ENCODE data around the gene INTS1.

Gene INTS1

DNA sequence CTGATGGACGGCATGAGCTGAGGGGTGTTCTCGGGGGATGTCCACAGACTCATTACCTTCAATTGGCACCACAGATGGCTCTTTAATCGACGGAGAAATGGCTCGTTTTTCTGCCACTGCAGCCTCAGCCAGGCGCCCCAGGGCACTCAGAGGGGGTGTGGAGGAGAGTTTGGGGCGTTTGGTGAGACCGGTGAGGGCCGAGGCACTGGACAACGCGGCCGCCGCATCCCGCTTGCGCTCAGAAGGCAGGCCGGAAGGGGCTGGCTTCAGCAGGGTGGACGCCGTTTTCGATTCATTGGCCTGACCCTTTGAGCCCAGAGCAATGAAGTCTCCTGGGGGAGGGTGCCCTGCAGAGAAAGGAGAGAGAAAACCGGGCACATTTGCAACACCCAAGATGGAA lies 1.3 kb downstream of the INTS1 start:
- DNase-seq, result no peak

DNA sequence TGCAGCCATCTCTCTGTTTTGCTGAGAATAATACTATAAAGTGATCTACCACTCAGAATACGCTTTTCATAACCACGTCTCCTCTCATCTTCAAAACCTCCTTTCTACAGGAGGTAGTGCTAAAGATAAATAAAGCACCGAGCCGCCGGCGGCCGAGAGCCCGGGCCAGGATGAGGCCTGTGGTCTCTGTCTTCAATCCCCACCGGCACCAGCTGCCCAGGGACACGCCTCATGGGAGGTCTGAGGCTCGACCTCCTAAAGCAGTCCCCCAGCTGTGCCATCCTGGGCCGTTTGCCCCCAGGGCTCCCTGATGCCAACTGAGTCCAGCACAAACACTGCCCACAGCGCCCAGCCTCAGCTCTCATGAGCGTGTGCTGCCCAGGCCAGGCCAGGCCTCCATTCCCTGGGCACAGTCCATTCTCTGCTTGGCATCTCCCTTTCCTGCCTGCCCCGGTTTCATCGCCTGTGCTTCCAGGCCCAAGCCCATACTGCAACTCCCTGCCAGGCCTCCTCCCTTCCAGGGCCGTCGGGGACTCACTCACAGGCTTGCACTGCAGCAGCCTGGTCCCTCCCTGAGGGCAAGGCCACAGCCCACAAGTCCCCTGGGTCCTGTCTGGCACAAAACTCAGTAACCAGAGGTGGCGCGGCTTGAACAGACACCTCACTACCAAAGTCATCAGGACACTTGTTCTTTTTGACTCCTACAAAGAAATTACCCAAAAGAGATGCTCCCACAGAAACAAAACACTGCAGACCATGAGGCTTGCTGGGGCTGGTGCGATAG lies 2.5 kb downstream of the INTS1 start:
- no peak for DNase-seq

DNA sequence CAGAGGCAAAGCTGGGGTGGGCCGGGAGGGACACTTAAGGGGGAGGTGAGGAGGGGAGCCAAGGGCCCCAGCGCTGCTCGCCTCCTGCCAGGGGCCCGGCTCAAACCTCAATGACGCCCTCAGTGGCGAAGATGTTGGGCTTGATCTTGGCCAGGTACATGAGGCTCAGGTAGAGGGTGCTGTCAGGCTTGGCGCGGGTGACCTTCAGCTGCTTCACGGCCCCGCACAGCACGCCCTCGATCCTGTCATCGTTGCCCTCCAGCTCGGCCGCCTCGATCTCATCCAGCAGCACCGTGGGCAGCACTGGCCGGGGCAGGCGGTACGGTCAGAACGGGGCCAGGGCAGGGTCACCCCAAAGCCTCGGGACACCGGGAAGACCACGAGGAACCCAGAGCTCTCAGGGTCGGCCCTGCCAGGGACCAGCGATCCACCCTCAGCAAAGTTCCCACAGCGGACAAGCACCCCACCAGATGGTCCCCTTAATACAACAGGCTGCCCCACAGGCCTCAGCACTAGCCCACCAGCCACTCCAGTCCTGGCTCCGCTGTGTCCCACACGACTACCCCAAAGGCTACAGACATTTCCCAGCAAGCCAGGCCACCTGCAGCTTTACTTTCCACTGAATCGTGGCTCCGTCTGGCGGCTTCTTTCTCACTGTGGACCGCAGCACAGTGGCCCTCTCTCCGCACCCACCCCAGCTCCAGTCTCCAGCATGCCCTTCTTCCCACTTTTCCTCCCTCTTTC lies 4.0 kb downstream of the INTS1 start:
- DNase-seq, result no peak

DNA sequence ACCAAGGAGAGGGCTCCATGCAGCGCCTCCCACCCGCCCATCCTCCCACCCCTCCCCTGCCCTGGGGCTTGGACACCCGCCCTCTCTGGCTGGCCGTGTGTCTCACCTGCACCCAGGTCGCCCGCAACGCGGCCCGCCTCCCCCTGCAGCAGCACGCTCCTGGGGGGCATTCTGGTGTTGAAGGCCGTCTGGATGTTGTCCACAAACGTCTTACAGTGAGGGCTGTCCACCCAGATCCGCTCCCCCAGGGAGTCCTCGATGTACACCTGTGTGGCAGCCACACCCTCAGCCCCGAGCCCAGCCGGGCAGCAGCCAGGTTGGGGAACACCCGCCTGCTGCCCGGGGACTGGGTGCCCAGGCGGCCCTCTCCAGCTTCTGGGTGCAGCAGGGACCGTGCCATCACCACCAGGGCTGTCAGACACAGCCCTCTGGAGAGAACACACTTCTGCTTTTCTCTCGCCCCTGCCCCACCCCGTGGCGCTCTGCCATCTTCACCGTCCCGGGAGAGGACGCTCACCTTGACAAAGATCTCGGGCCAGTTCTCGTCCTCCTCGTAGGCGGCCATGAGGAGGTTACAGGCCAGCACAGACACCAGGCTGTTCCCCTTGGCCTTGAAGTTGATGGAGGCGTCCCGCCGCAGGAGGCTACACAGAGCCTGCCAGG lies 4.7 kb downstream of the INTS1 start:
- no peak for DNase-seq

DNA sequence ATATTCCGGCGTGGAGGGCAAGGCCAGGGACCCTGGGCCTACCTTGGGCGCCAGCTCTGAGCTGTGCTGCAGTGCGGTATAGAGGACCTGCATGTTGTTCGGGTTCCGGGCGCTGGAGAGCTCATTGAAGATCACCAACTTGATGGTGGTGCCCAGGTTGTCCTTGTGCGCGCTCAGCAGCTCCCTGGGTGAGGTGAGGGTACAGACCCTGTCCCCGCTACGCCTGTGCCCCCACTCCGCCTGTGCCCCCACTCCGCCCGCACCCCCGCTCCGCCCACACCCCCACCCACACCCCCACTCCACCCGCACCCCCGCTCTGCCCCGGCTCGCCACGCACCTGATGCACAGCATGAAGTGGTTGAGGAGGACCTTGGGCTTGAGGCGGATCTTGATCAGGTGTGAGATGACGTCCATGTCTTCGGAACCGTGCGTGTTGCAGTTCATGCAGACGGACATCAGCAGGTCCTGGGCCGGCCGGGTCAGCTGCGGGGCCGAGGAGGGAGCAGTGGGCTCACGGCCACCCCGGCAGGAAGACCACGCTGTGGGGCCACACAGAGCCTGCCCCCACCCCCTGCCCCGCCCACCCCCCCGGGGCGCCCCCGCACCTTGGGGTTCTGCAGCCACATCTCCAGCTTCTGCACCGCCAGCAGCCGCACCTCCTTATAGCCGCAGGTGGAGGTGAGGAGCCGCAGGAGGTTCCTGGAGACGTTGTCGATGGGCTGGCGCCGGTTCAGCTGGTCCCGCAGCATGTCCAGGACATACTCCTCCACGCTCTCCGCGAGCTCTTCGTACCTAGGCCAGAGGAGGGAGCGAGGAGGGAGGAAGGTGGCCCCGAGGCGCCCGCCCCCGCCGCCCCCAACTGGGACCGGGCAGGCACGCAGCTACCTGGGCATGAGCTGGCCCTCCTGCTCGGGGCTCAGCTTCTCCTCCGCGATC lies 5.6 kb downstream of the INTS1 start:
- no peak for DNase-seq

DNA sequence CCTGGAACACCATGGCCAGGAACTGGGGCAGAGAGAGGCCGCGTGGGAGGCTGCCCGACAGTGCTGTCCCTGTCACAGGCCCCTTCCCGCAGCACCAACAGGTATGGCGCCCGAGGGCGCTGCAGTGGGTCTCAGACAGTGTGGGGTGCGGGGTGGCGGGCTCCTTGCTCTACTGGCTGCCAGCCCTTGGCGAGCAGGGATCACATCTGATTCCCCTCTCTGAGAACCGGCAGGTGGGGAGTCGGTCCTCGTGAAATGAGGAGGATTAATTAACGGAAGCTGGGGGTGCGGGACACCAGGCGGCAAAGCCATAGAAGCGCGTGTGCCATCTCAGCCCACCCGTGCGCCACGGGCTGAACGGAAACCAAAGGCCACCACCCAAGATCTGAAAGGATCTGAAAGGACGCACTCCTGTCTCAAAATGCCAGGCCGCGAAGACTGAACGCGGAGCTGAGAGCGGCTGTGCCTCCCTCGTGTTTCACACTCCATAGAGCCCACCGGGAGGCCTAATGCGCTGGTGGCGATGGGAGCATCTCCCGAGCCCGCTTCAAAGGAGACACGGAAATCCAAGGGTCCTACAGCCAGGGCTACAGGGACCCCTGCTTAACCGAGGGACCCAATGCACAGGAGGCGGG lies 6.8 kb downstream of the INTS1 start:
- no peak for DNase-seq

DNA sequence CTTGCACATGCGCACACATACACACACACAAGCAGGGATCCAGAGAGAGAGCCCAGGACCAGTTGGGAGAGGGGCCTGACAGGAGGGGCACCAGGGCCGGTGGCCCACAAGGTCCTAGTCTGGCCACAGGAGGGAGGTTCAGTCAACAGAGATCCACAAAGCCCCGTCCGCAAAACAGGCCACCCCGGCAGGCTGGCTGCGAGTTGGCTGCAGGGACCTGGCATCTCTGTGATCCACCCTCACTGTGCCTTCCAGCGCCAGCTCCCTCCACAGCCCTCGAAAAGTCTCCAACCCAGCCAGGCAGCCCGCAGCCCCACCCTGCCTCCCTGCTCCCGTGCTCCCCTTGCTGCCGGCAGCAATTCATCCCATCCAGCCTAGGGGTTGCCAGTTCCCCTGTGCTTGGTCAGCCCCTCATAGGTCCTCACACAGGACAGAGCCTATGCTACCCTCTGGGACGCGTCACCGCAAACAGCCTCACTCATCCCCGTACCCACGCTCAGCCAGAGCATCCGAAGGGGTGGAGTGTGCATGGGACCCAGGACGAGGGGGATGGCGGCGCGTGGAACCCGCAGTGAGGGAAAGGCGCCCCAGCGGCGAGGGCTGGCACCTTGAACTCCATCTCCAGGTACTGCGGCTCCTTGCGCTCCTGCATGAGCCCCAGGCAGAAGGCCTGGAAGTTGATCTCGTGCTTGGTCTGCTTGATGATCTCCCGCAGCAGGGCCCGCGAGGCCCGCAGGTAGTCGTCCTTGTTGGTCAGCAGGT lies 7.5 kb downstream of the INTS1 start:
- DNase-seq, result no peak

DNA sequence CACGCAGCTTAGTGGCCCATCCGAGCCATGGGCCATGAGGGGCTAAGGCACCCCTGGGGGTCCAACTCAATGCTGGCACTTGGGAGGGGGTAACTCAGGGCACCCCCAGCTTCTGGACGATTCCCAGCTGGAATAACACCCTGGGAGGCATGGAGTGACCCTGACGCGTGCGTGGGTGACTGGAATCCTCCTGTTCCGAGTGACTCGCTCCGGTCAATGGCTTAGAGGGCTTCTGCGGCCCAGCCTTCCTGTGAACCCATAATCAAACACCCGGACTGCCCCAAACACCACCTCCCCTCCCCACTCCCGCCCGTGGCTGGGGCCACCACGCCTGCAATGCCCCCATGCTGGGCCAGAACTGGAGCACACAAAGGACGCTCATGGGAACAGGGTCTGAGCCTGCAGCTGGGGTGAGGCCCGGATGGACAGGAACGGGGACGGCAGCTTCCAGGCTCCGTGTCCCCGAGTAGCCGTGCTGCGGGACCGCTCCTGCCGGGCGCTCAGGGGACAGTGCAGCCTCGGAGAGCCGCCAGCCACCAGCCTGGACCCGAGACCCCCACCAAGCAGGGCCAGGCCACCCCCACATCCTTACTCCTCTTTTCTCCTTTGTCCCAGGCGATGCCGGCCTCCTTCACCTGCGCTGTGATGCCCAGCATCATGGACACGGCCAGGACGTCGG lies 8.5 kb downstream of the INTS1 start:
- DNase-seq, result no peak

DNA sequence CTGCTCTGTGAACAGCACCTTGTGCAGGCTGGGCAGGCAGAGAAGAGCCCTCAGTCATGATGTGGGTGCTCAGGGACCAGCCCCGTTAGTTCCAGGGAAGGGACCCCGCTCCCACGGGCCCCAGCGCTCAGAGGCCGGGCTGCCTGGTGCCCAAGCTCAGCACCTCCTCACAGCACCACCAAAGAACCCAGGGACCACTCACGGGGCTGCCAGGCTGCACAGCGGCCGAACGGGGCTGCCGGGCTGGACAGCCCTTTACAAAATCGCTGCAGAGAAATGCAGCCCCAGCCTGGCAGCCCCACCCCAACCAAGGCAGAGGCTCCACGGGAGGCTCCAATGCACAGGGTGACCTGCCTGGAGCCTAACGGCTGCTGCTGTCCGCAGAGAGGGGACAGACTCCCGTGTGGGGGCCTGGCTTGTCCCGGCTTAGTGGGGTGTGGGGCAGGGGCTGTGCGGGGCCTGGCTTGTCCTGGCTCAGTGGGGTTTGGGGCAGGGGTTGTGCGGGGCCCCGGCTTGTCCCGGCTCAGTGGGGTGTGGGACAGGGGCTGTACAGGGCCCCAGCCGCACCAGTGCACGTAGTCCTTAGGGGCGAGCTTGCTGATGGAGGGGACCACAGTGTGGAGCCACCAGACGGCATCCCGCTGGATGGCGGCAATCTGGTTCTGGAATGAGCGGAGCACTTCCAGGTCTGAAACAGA lies 9.2 kb downstream of the INTS1 start:
- no peak for DNase-seq

DNA sequence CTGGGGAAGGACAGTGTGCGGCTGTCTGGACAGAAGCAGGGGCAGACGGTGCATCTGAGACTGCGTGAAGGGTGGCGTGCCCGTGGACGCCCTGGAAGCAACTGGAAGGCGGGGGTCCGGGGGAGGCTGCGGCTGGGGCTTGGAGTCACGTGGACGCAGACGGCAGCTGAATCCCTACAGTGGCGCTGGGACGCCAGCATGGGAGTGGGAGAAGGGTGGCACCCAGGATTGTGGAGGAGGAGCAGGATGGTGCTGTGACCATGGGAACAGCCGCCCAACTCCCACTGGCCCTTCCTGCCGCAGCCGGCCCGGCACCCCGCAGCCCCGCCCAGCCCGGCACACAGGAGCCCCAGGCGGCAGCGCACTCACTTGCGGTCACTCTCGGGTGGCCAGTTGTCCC lies 9.7 kb downstream of the INTS1 start:
- no peak for DNase-seq

DNA sequence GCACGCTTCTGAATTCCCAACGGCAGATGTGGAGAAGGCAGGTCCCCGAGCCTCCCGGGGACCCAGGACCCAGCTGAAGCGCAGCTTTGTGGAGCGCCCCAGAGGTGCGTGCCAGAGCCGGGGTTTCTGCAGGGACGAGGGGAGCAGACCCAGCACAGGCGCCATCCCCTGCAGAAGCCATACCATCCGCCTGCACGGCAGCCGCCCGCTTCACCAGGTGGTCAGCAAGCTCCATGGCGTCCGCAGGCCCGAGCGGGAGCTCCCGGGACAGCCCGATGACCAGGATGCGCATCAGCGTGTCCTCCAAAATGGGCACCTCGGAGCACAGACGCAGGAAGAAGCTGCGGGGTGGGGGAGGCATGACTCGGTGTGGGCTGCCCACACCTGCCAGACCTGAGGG lies 10.6 kb downstream of the INTS1 start:
- no peak for DNase-seq

DNA sequence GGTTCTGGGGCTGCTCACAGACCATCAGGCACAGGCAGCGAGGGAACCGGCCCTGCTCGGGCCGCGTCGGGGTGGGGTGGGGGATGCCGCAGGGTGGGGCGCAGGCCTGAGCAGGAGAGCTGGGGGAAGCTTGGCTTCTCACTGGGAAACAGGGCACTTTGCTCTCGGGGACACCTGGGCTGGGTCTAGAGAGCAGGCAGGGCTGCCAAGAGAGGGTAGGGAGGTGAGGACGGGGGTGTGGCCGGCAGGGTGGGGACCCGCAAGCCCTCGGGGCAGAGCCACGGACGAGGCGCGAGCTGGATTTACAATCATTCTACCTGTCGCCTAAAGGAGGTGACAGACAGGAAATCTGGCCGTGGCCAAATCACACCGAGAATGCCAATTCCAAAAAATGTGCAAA lies 11.1 kb downstream of the INTS1 start:
- DNase-seq, result no peak

DNA sequence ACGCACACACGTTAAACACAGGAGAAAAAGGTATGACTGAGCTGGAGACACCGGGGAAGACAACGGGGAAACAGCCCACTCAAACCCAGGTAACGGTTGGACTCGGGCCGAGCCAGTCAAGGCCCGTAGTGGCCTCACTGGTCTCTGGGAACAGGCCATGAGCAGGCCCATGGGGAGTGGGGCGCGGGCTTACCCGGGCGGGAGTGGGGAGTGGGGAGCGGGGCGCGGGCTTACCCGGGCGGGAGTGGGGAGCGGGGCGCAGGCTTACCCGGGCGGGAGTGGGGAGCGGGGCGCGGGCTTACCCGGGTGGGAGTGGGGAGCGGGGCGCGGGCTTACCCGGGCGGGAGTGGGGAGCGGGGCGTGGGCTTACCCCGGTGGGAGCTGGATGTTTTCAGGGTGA lies 11.5 kb downstream of the INTS1 start:
- no peak for DNase-seq

DNA sequence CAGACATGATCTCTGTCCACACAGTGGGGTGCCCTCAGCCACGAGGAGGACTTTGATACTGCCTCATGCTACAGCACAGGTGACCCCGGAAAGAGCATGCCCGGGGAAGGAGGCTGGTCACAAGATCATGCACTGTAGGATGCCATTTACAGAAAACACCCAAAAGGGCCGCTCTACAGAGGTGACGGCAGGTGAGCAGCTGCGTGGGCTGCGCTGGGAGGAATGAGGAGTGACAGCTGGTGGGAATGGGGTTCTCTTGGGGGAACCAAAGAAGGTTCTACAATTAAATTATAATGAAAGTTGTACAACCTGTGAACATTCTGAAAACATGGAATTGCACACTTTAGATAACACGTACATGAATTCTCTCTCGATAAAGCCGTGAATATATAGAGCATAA lies 12.0 kb downstream of the INTS1 start:
- no peak for DNase-seq

DNA sequence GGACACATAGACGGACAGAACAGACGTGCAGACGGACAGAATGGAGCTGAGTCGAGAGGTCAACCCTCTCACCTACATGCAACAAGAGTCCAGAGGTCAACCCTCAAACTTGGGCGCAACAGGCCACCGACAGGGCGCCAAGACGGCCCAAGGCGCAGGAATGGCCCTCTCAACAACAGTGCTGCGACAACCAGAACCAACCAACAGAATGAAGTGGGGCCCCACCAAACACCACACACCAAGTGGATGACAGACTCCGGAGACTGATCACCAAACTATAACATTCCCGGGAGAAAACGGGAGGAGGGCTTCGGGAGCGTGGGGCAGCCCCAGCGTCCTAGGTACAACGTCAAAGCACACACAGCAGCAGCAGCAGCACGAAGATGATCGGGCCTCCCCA lies 13.4 kb downstream of the INTS1 start:
- no peak for DNase-seq

DNA sequence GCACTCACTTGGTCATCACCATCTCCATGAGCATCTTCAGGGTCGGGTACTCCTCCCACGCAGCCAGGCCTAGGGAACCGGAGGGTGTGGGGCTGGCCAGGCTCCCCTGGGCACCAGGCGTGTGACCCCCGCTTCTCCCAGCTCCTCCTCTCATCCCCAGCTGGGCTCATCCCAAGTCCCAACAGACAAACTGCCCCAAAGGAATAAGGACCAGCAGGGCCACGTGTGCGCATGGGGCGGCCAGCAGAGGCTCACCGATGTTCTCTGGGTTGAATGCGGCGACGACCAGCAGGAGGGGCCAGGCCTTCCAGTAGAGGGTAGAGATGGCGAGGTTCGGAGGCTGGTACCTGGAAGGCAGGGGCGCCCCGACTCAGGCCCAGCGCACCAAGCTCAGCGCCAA lies 14.9 kb downstream of the INTS1 start:
- DNase-seq, result no peak

DNA sequence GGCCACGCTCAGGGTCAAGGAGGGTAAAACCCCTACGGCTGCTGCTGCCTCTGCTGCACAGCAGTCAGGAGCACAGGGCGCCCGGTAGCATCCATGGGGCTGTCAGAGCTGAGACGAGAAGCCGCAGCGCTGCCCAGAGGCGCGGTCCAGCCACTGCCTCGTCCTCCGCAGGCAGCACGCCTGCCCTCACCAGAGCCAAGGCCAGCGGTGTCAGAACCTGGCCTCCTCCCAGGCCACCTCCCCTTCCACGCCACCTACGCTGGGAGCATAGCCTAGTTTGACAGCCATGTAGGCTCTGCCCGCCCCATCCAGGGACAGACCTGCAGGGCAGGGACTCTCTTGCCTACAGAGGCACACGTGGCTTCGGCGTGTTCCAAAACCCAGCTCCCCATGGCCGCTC lies 16.2 kb downstream of the INTS1 start:
- DNase-seq, result no peak

DNA sequence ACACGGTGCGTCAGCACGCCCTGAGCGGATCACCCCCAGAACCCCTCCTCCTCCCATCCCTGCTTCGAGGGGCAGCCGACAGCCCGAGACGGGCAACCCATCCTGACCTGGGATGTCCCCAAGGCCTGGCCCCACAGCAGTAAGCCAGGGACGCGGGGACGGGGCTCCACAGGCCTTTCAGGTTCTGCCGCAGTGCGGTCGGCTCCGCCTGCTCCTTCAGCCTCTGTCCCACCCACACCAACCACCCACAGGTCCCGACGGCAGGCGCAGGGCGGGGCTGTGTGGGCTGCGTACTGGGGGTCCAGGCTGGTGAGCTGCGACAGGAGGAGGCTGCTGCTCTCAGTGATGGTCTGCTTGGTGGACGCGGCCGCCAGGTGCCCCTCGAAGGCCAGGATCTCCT lies 16.7 kb downstream of the INTS1 start:
- no peak for DNase-seq

DNA sequence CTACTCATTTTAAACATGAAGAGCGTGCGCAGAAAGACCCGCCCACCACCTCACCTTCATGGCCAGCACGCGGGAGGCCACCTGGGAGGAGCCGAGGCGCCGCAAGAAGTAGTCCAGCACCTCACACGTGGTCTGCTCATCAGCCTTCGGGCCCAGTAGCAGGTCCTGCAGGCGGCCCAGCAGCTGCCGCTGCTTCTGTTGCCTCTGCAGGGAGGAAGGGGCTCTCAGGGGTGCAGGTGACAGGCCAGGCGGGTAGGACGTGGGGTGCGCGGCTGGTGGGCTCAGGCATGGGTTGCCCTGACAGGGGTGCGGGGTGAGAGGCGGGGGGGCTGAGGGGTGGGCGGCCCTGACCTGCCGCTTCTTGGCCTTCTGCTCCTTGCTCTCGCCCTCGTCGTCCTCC lies 17.6 kb downstream of the INTS1 start:
- no peak for DNase-seq

DNA sequence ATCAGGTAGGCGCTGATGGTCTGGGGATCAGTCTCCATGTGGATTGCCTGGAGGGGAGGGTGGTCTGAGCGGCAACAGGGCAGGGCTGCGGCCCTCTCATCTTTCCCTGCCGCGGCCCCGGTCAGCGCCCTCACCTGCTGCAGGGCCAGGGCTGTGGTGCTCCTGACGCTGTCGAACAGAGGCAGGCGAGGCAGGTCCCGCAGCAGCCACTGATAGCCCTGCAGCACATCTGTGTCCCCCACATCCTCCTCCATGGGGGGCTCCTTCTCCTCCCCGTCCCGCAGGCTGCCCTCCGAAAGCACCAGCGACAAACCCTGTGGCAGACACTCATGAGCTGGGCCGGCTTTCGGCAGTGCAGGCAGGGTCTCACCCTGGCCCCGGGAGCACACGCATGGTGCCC lies 19.0 kb downstream of the INTS1 start:
- no peak for DNase-seq
